ENCODE data around the gene TRIM46.
"Not testable (repeated sequence)": the region's sequence is repeated elsewhere in the genome, so short reads cannot be mapped to it uniquely, and the experiment has no call there.

Gene TRIM46

GRCh38 chr1:155186067-155186793 is 12.6 kb downstream of the TRIM46 start:
- no peak for DNase-seq (ENCODE audit: low spot score)

- DNase-seq (ENCODE audit: low spot score): no peak
These were observed 13.3 kb downstream of the TRIM46 start for GRCh38 chr1:155186794-155187455.

DNA sequence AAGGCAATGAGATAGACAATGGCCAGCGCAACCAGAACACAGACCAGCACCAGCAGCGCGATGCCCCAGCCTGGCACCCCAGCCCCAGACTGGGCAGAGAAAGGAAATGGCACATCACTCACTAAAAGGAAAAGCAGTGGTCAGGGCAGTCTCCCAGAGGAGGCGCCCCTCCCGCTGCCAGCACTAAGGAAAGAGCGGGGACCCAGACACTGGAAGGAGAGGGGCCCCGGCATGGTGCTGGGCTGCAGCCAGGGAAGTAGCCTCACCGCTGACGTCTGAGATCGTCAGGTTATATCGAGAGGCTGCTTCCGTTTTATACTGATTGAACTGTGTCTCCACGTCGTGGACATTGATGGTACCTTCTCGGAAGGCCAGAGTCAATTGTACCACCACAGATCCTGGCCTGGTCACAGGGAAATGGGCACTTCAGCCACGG is 13.8 kb downstream of the TRIM46 start:
- DNase-seq (ENCODE audit: low spot score): no peak

DNA sequence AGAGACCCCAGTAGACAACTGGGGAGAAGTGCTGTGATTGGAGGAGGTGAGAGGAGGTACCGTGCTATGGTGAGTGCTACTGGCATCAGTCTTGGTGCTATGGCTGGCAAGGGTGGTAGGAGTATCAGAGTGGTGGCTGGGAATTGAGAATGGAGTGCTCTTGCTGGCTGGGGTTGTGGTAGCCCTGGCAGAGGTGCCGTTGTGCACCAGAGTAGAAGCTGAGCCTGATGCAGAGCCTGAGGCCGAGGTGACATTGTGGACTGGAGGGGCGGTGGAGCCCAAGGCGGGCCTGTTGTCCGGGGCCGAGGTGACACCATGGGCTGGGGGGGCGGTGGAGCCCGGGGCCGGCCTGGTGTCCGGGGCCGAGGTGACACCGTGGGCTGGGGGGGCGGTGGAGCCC is 14.6 kb downstream of the TRIM46 start:
- no peak for DNase-seq (ENCODE audit: low spot score)

DNA sequence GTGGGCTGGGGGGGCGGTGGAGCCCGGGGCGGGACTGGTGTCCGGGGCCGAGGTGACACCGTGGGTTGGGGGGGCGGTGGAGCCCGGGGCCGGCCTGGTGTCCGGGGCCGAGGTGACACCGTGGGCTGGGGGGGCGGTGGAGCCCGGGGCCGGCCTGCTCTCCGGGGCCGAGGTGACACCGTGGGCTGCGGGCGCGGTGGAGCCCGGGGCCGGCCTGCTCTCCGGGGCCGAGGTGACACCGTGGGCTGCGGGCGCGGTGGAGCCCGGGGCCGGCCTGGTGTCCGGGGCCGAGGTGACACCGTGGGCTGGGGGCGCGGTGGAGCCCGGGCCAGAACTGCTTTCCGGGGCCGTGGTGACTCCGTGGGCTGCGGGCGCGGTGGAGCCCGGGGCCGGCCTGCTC is 16.3 kb downstream of the TRIM46 start:
- DNase-seq (ENCODE audit: low spot score): not testable (repeated sequence)

DNA sequence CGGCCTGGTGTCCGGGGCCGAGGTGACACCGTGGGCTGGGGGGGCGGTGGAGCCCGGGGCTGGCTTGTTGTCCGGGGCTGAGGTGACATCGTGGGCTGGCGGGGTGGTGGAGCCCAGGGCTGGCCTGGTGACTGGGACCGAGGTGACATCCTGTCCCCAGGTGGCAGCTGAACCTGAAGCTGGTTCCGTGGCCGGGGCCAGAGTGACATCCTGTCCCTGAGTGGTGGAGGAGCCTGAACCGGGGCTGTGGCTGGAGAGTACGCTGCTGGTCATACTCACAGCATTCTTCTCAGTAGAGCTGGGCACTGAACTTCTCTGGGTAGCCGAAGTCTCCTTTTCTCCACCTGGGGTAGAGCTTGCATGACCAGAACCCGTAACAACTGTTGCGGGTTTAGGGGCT is 18.3 kb downstream of the TRIM46 start:
- no peak for DNase-seq (ENCODE audit: low spot score)

DNA sequence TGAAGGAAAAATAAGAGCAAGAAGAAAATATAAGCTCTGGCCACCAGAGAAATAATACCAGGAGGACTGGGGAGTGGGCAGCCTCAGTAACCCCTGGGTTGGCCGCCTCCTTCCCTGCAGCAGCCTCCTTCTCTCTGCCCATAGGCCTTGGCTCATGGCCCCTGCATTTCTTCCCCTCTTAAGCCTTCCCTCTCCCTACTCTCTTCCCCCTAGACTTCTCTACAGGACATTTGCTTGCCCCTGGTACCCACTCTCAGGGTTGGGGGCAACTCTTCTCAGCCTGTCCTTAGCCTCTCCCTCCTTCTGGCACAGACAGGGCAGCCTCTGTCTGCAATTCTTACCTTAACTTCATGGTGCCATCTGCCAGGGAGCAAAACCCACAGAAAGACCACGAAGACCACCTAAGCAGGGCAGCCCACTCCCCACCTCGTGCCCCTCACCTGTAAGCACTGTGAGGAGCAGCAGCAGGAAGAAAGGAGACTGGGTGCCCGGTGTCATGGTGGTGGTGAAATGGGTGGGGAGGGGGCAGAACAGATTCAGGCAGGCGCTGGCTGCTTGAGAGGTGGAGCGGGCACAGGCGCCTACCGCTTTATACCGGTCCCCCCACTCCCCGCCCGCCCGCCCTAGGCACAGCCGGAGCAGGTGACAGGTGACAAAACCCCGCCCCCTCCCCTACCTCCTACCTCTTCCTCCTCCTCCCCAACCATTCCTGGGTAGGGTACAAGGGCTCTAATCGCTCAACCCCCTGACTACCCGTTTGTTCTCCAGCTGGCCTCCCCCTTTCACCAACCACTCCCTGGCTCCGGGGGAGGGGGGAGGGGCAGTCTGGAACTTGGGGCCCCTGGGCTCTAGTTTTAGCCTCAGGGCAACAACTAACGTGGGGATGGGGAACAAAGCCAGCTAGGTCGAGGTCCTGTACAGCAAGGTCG is 19.0 kb downstream of the TRIM46 start:
- no peak for DNase-seq (ENCODE audit: low spot score)

GRCh38 chr1:155193275-155193990 is 19.8 kb downstream of the TRIM46 start:
- DNase-seq (ENCODE audit: low spot score): peak; percentile 87

DNA sequence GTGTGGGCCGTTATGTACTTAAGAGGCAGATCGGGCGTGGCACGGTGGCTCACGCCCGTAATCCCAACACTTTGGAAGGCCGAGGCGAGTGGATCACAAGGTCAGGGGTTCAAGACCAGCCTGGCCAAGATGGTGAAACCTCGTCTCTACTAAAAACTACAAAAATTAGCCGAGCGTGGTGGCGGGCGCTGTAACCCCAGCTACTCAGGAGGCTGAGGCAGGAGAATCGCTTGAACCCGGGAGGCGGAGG is 20.3 kb downstream of the TRIM46 start:
- not testable (repeated sequence) for DNase-seq (ENCODE audit: low spot score)

- DNase-seq (ENCODE audit: low spot score): no peak
These were observed 21.8 kb downstream of the TRIM46 start for GRCh38 chr1:155195201-155196102.

DNA sequence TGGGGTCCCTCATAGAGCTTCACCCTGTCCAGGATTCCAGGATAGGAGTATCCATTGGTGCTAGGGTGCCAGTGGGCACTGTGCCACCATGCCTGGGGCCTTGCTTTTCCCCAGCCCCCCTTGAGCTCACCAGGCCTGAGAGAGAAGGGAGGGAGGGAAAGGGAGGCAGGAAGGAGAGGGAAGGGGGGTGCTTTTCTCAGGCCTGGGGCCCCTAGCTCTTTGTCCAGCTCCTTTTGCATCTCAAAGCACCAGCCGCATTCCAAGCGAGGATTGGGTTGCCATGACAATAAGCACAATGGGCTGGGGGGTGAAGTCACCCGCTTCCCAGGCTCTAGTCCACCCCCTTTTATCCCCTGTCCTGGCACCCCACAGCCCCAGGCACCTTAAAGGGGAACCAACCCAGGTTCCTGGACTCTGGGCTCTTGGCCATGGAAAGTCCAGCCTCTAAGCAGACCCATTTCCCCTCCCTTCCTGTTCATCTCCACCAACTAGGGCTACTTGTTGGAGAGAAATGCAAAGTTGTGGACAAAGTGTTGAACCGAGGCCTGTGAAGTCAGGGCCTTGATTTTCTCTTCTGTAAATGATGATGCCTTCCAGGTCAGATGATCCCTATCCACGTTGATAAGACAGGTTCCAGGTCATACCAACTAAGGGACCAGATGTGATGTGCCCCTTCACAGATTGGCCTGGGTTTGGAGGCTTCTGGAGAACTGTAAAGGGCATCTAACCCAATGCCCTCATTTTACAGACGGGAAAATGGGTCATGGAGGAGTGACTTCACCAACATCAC is 22.6 kb downstream of the TRIM46 start:
- no peak for DNase-seq (ENCODE audit: low spot score)

- DNase-seq (ENCODE audit: low spot score): no peak
These were observed 23.4 kb downstream of the TRIM46 start for GRCh38 chr1:155196893-155197638.

- no peak for DNase-seq (ENCODE audit: low spot score)
These were observed 24.4 kb downstream of the TRIM46 start for GRCh38 chr1:155197901-155198546.

DNA sequence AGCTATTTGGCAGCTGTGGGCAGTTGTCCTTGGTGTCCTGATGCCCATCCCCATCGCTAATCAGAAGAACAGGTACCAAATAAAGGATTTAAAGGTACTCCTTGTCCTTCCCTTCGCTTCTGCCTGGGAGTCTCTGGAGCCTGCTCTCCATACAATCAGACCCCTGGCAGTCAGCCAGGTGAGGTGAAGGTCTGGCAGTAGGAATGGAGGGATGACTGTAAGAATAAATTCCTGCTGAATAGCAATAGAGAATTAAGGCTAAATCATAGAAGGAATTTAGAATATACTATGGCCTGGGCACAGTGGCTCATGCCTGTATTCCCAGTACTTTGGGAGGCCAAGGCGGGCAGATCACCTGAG is 24.9 kb downstream of the TRIM46 start:
- DNase-seq (ENCODE audit: low spot score): no peak

GRCh38 chr1:155199792-155200191 is 26.1 kb downstream of the TRIM46 start:
- no peak for DNase-seq (ENCODE audit: low spot score)

DNA sequence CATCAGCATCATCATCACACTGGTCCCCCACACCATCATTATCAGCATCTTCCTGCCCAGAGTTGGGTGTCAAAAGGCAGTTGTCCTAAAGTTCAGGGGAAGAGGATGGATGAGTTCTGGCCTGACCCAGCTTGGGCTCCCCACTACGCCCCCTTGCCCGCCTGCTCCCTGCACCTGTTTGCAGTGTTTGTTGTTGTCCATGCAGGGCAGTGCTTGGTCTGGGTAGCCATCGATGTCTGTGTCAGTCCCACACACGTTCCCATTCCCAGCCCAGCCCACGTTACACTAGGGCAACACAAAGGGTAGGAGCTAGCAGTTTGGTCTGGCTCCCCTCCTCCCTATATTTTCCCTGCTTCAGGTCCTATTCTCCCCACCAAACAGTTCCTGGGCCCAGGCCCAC is 27.3 kb downstream of the TRIM46 start:
- DNase-seq (ENCODE audit: low spot score): no peak

DNA sequence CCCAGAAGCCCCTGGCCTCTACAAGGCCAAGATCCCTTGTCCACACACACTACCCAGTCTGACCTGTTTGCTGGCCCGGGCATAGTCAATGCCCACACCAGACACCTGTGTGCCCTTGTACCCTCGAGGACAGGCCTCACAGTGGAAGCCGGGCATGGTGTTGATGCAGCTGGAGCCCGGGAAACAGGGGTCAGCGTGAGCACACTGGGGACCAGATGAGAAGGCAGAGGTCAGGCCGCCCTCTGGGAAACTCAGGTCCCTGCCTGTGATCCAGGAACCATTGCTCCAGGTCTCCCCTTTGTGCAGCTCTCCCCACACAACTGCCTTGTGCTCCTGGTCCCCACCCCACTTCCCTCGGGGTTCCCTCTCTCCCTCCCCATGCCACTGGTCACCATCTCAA is 28.5 kb downstream of the TRIM46 start:
- no peak for DNase-seq (ENCODE audit: low spot score)

DNA sequence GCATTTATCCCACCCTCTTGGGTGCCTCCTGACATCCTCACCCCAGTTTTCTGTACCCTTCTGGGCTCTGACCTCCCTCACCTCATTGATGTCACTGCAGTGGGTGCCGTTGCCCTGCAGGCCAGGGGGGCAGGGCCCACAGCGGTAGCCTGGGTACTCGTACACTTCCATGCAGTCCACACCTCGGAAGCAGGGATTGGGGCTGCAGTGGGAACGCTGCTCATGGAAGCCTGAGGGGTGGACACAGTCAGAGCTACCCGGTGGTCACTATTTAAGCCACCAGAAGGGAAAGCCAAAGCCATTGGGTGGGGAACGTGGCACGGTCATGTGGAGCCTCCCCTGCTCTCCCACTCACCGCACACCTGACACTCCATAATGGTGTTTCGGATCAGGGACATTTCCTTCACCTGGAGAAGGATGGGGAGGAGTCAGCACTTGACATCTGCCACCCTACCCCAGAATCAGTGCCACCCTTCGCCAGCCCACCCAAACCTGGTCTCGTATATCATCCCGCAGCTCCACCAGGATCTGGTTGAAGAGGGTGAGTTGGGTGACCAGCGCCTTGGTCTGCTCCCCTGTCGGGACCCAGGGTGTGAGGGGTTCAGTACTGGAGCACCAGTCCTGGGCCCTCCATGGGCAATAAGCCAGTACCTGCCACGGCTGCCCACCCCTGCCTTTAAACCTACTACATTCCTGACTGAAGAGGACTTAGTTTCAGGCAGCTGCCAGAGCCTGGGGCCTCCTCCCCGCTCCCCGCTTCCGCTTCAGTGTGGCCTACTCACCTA is 29.3 kb downstream of the TRIM46 start:
- no peak for DNase-seq (ENCODE audit: low spot score)
